Breast epithelium (tissue), 3 donors: ENCODE data around the gene MYO3B.

ENCODE experiments used
- CTCF ChIP-seq, 3 donors: fragments of 450-650 bp; IDR thresholded peaks; one replicate each; pipeline ENCODE4 v1.5.1; 2016 to 2017; ENCODE audit warnings: antibody characterized with exemption in 3 of 3, mild to moderate bottlenecking in 3 of 3, moderate library complexity in 3 of 3
- POLR2AphosphoS5 ChIP-seq, 3 donors: sonication (generic); formaldehyde crosslinking; IDR thresholded peaks; one replicate each; pipeline ENCODE4 v1.6.1; 2017; ENCODE audit warnings: antibody characterized with exemption in 3 of 3

DNA sequence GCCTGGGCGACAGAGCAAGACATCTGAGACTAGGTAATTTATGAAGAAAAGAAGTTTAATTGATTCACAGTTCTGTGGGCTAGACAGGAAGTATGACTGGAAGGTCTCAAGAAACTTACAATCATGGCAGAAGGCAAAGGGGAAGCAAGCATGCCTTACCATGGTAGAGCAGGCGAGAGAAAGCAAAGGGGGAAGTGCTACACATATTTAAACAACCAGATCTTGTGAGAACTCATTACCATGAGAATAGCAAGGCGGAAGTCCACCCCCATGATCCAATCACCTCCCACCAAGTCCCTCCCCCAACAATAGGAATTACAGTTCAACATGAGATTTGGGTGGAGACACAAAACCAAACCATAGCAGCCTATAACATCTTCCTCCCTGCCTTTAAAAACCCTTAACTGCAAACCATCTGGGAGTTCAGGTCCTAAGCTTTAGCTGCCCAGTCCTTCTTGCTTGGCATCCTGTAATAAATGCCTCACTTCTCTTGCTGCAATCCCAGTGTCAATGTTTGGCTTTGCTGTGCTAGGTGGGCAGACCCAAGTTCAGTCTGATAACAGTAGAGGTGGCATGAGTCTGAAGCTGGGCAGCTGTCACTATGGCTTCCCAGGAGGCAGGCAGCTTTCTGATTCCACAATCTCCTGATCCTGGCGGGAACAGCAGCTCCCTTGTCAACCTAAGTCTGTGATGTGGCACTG, 526.0 kb downstream of the MYO3B start:
- TF ChIP-seq CTCF (IDR thresholded peaks at IDR 0.05) (no peak), POLR2AphosphoS5 (IDR thresholded peaks at IDR 0.05) (no peak)
